Endothelial cell of umbilical vein (primary cell): ENCODE measurements around the gene LAMTOR2. TPM values are rescaled to one million over a fixed set of nuclear protein-coding genes. Genes with fewer than 3 reads are reported as not detected.

ENCODE experiments used
- BruUV-seq: library from RNA; stranded (reverse); fragments of 400-500 nt; replicated peaks from 2 replicates; lab custom pipeline; 2021; lab: Mats Ljungman, UMichigan
- CTCF ChIA-PET: fragments of 300-600, 350-600 bp; sonication (Branson Sonifier 250); formaldehyde crosslinking; loops from one replicate; lab custom pipeline; 2021; ENCODE audit warnings: antibody characterized with exemption, inconsistent platforms; lab: Charles Lee
- POLR2A ChIA-PET: fragments of 300-600, 350-600 bp; sonication (Branson Sonifier 250); formaldehyde crosslinking; loops from one replicate; lab custom pipeline; 2021; ENCODE audit warnings: antibody characterized with exemption, inconsistent platforms; lab: Charles Lee
- DNase-seq: peaks from one replicate; pipeline ENCODE4 v3.0.0-alpha.2; 2011; ENCODE audit warnings: low read depth, low spot score
- FAIRE-seq: peaks from 2 replicates; lab custom pipeline; 2011; peaks lifted over from hg19 to GRCh38; lab: Jason Lieb, UNC
- H2AFZ ChIP-seq: 2 replicates; pipeline ENCODE4 v1.6.0; 2012; ENCODE audit warnings: low read depth, low read length, control low read depth, inconsistent platforms
- H3K27ac ChIP-seq: 2 replicates; pipeline ENCODE4 v1.5.1; 2011; ENCODE audit warnings: low read depth, mild to moderate bottlenecking, control low read depth, low read length, moderate library complexity; ENCODE audit not compliant: insufficient read depth
- H3K27me3 ChIP-seq, 2 experiments: 2 replicates each; pipeline versions ENCODE4 v1.6.0 to v1.6.1; 2011; ENCODE audit warnings: low read length in 2 of 2, mixed read lengths in 1 of 2; ENCODE audit not compliant: control insufficient read depth in 2 of 2, insufficient read depth in 2 of 2
- H3K36me3 ChIP-seq, 2 experiments: 2 replicates in 1 of 2; 3 replicates in 1 of 2; pipeline ENCODE4 v1.5.1; 2011; ENCODE audit warnings: low read length in 2 of 2, mild to moderate bottlenecking in 1 of 2, moderate library complexity in 1 of 2; ENCODE audit not compliant: control insufficient read depth in 2 of 2, insufficient read depth in 2 of 2; ENCODE audit errors: extremely low read depth in 1 of 2
- H3K4me1 ChIP-seq: 3 replicates; pipeline ENCODE4 v1.5.1; 2011; ENCODE audit warnings: mild to moderate bottlenecking, low read length; ENCODE audit not compliant: control insufficient read depth, insufficient read depth; ENCODE audit errors: extremely low read depth
- H3K4me2 ChIP-seq: 2 replicates; pipeline ENCODE4 v1.6.1; 2011; ENCODE audit warnings: low read length, control low read depth, mixed read lengths; ENCODE audit not compliant: insufficient read depth
- H3K4me3 ChIP-seq, 3 experiments: fragments of 200-600 bp in 1 of 3; sonication (generic), shearing (Covaris generic) in 1 of 3; replicated peaks in 1 of 3; 2 replicates each; pipeline ENCODE4 v1.5.1; 2011 to 2016; ENCODE audit warnings: control low read depth in 3 of 3, low read length in 3 of 3, mild to moderate bottlenecking in 2 of 3, inconsistent platforms in 1 of 3, low read depth in 1 of 3, moderate library complexity in 1 of 3; ENCODE audit not compliant: insufficient read depth in 1 of 3
- H3K79me2 ChIP-seq: 2 replicates; pipeline ENCODE4 v1.6.0; 2012; ENCODE audit warnings: low read length, inconsistent platforms; ENCODE audit not compliant: control insufficient read depth, insufficient read depth
- H3K9ac ChIP-seq: replicated peaks from 2 replicates; pipeline ENCODE3; 2011; ENCODE audit warnings: low read length, control low read depth; ENCODE audit not compliant: insufficient read depth; ENCODE audit errors: extremely low read depth
- H3K9me1 ChIP-seq: replicated peaks from 3 replicates; pipeline ENCODE4 v1.6.0; 2011; ENCODE audit warnings: mild to moderate bottlenecking, low read length; ENCODE audit not compliant: control insufficient read depth, insufficient read depth; ENCODE audit errors: extremely low read depth
- H3K9me3 ChIP-seq: replicated peaks from 2 replicates; pipeline ENCODE4 v1.5.1; 2012; ENCODE audit warnings: low read length, inconsistent platforms; ENCODE audit not compliant: control insufficient read depth, insufficient read depth
- H4K20me1 ChIP-seq: replicated peaks from 2 replicates; pipeline ENCODE3; 2011; ENCODE audit warnings: mild to moderate bottlenecking, low read length; ENCODE audit not compliant: control insufficient read depth, insufficient read depth; ENCODE audit errors: extremely low read depth
- CTCF ChIP-seq, 2 donors: IDR thresholded peaks; 1 replicate in 1 of 2; 2 replicates in 1 of 2; pipeline ENCODE4 v1.5.1; 2011; ENCODE audit warnings: low read length in 2 of 2, mild to moderate bottlenecking in 2 of 2, moderate library complexity in 2 of 2, control low read depth in 1 of 2, inconsistent platforms in 1 of 2, low read depth in 1 of 2; ENCODE audit not compliant: insufficient read depth in 1 of 2; ENCODE audit errors: extremely low read depth in 1 of 2
- EZH2 ChIP-seq: IDR thresholded peaks from 2 replicates; pipeline ENCODE4 v1.6.1; 2012; ENCODE audit warnings: borderline replicate concordance, low read depth, mild to moderate bottlenecking, moderate library complexity, low read length, inconsistent platforms; ENCODE audit not compliant: severe bottlenecking
- FOS ChIP-seq: IDR thresholded peaks from 2 replicates; pipeline ENCODE4 v1.6.1; 2011; ENCODE audit warnings: mild to moderate bottlenecking, low read length, moderate library complexity, borderline replicate concordance; ENCODE audit not compliant: insufficient read depth
- GATA2 ChIP-seq: IDR thresholded peaks from 2 replicates; pipeline ENCODE4 v1.7.0; 2011; ENCODE audit warnings: low read depth, mild to moderate bottlenecking, moderate library complexity, mixed read lengths, low read length; ENCODE audit not compliant: insufficient read length, insufficient read depth
- JUN ChIP-seq: IDR thresholded peaks from 2 replicates; pipeline ENCODE4 v1.6.1; 2011; ENCODE audit warnings: borderline replicate concordance, low read depth; ENCODE audit not compliant: insufficient read length, insufficient read depth
- MAX ChIP-seq: IDR thresholded peaks from 2 replicates; pipeline ENCODE4 v1.6.1; 2011; ENCODE audit not compliant: insufficient read depth, insufficient read length
- MYC ChIP-seq: IDR thresholded peaks from one replicate; pipeline ENCODE4 v1.6.1; 2011; ENCODE audit warnings: mild to moderate bottlenecking, low read depth, low read length
- POLR2A ChIP-seq: IDR thresholded peaks from 2 replicates; pipeline ENCODE4 v1.6.1; 2012; ENCODE audit warnings: low read depth, mild to moderate bottlenecking, control low read depth, low read length
- POLR2AphosphoS5 ChIP-seq: IDR thresholded peaks from 2 replicates; pipeline ENCODE4 v1.6.1; 2012; ENCODE audit warnings: low read depth, mild to moderate bottlenecking, control low read depth, low read length, moderate library complexity; ENCODE audit not compliant: insufficient read depth
- dilution Hi-C: fragments of 300-500 bp; cut with MboI; formaldehyde crosslinking; loops from one replicate; pipeline ENCODE4 v1.15.0; 2019; ENCODE audit warnings: low sequenced_read_pairs; ENCODE audit not compliant: extremely low pct_ligation_motif_present
- intact Hi-C: fragments of 100-400 bp; cut with micrococcal nuclease; formaldehyde crosslinking; loops from one replicate; pipeline ENCODE4 v1.10.0; 2022
- polyA plus RNA-seq, 4 experiments: library from polyadenylated mRNA; depleted of rRNA in 3 of 4; stranded (reverse) in 3 of 4; unstranded in 1 of 4; fragments of >200 nt; gene quantifications; 2 replicates each; pipeline versions ENCODE4 v1.2.1 to v1.2.3, GENCODE V29; 2011 to 2012; ENCODE audit warnings: missing spikeins in 1 of 4
- total RNA-seq: library from RNA; stranded (reverse); gene quantifications from 2 replicates; pipeline ENCODE4 v1.2.3, GENCODE V29; 2021

LAMTOR2 gene
- total and polyA plus RNA-seq, 2 donors (not counting 3 experiments of a cell fraction or from before 2014, with no cell fraction given): 77.7 to 136 TPM

GRCh38 chr1:156095906-156096508 lies 41.4 kb downstream of the LAMTOR2 start:
- FAIRE-seq (peak; percentile 48), DNase-seq (no peak)
- no peak overlapping the region for H3K4me2 ChIP-seq
- H3K27ac ChIP-seq: peak overlapping the region; percentile 92
- peaks cover 29% of the 10 kb centered on the region for H3K4me1 ChIP-seq
- H2AFZ ChIP-seq: no peak overlapping the region
- H3K79me2 ChIP-seq: no peaks in the 10 kb centered on the region
- POLR2A ChIA-PET: no interaction called here
- CTCF ChIA-PET: interaction anchor here (0.7 to 21.0 kb wide), 11 partner anchors 12 to 224 kb away, joined by 3 to 627 read pairs (median 7); partner anchors contain the start of gene LMNA
- H3K27me3 ChIP-seq: no peaks in the 10 kb centered on the region
- BruUV-seq: no TSS peak
- no peaks in the 10 kb centered on the region for H3K9me3 ChIP-seq
- dilution Hi-C loops (no loop called here), intact Hi-C loops (loop anchor here (1.0 to 2.0 kb wide), 2 partner anchors 27 to 34 kb away; no protein-coding TSS in a partner anchor)
- no peak for TF ChIP-seq GATA2
- TF ChIP-seq FOS: no peak
- TF ChIP-seq EZH2: no peak
- TF ChIP-seq POLR2AphosphoS5: no peak
- TF ChIP-seq POLR2A: no peak
- no peak for TF ChIP-seq JUN
- TF ChIP-seq MAX: no peak
- no peak for TF ChIP-seq CTCF (IDR thresholded peaks at IDR 0.05; ENCODE audit: extremely low read depth in 1 of 2, insufficient read depth in 1 of 2, low read depth in 1 of 2, low read length in 2 of 2)
- no peak for TF ChIP-seq MYC
- H3K9me1 ChIP-seq: no peaks in the 10 kb centered on the region
- H3K36me3 ChIP-seq: peaks cover 0 to 3% of the 10 kb centered on the region in 2 experiments
- H3K4me3 ChIP-seq: no peak overlapping the region
- no peaks in the 10 kb centered on the region for H4K20me1 ChIP-seq
- H3K9ac ChIP-seq: no peak overlapping the region
